VCaP (cell line): ENCODE data around the gene SLCO2A1.

Experiments used
- H3K27ac ChIP-seq: fragments of 450-650 bp; 2 replicates; pipeline ENCODE4 v1.5.1; 2017
- CTCF ChIP-seq: fragments of 450-650 bp; conservative IDR thresholded peaks from 2 replicates; pipeline ENCODE4 v1.5.1; 2017; ENCODE audit warnings: mild to moderate bottlenecking, moderate library complexity

SLCO2A1 gene

GRCh38 chr3:134004841-134005240, 24.9 kb downstream of the SLCO2A1 start:
- no peak overlapping the region for H3K27ac ChIP-seq
- no peak for TF ChIP-seq CTCF

GRCh38 chr3:134003066-134003465, 26.7 kb downstream of the SLCO2A1 start:
- H3K27ac ChIP-seq: no peak overlapping the region
- TF ChIP-seq CTCF: no peak

GRCh38 chr3:134002306-134002705, 27.4 kb downstream of the SLCO2A1 start:
- H3K27ac ChIP-seq: no peak overlapping the region
- TF ChIP-seq CTCF: no peak

- H3K27ac ChIP-seq: no peak overlapping the region
- TF ChIP-seq CTCF: no peak
Measured at GRCh38 chr3:134001251-134001650, 28.5 kb downstream of the SLCO2A1 start.

- H3K27ac ChIP-seq: no peak overlapping the region
- no peak for TF ChIP-seq CTCF
Measured at GRCh38 chr3:133999891-134000685, 29.6 kb downstream of the SLCO2A1 start.

GRCh38 chr3:133998691-133999241, 31.0 kb downstream of the SLCO2A1 start:
- no peak overlapping the region for H3K27ac ChIP-seq
- TF ChIP-seq CTCF: no peak

- TF ChIP-seq CTCF: no peak
- no peak overlapping the region for H3K27ac ChIP-seq
Measured at GRCh38 chr3:133997871-133998635, 31.7 kb downstream of the SLCO2A1 start.
